HL-60 (cell line): Measurements from ENCODE around the gene VTI1A.

Experiments used
- CTCF ChIP-seq: IDR thresholded peaks from one replicate; pipeline ENCODE4 v1.5.1; 2011; ENCODE audit warnings: low read length, control low read depth, inconsistent platforms; ENCODE audit not compliant: insufficient read depth
- GABPA ChIP-seq: IDR thresholded peaks from 2 replicates; pipeline ENCODE4 v1.6.1; 2012; ENCODE audit warnings: low read depth
- POLR2AphosphoS5 ChIP-seq: IDR thresholded peaks from 2 replicates; pipeline ENCODE4 v1.6.1; 2012; ENCODE audit warnings: low read depth
- REST ChIP-seq: IDR thresholded peaks from 2 replicates; pipeline ENCODE4 v1.6.1; 2012; ENCODE audit warnings: low read depth; ENCODE audit not compliant: insufficient replicate concordance
- SPI1 ChIP-seq: IDR thresholded peaks from 2 replicates; pipeline ENCODE4 v1.6.1; 2012; ENCODE audit warnings: low read depth, mild to moderate bottlenecking, borderline replicate concordance

- no peak for TF ChIP-seq CTCF
- no peak for TF ChIP-seq REST
- no peak for TF ChIP-seq GABPA
- no peak for TF ChIP-seq POLR2AphosphoS5
- TF ChIP-seq SPI1, result no peak
These were observed 331.6 kb downstream of the VTI1A start for GRCh38 chr10:112778579-112778978.
